ENCODE measurements around the gene MORN4. TPM values are rescaled to one million over a fixed set of nuclear protein-coding genes. Genes with fewer than 3 reads are reported as not detected.
"Not testable (repeated sequence)": the region's sequence is repeated elsewhere in the genome, so short reads cannot be mapped to it uniquely, and the experiment has no call there.

MORN4 gene
- 9.9 TPM for total RNA-seq

- ATAC-seq, result peak; percentile 100
- peak; percentile 97 for DNase-seq (ENCODE audit: low spot score)
- intact Hi-C loops (cut with DNase I), result no loop called here
Measured at GRCh38 chr10:97632949-97633884, at the start of gene MORN4. Gene MORN4 (minus strand): TSS chr10:97633500. CDS start chr10:97619653, 13,847 bp downstream.

- no peak for ATAC-seq
- intact Hi-C loops (cut with DNase I), result no loop called here
- DNase-seq (ENCODE audit: low spot score), result no peak
Measured at GRCh38 chr10:97682042-97682441, 48.7 kb upstream of the MORN4 start.

- ATAC-seq (no peak), DNase-seq (ENCODE audit: low spot score) (no peak)
- intact Hi-C loops (cut with DNase I), result no loop called here
Measured at GRCh38 chr10:97679594-97679993, 46.3 kb upstream of the MORN4 start.

GRCh38 chr10:97676770-97677581 is 43.7 kb upstream of the MORN4 start:
- intact Hi-C loops (cut with DNase I), result no loop called here
- DNase-seq (ENCODE audit: low spot score), result no peak

GRCh38 chr10:97675222-97675621 is 41.9 kb upstream of the MORN4 start:
- ATAC-seq, result no peak
- intact Hi-C loops (cut with DNase I), result no loop called here

More at GRCh38 chr10:97676770-97677581, 43.7 kb upstream of the MORN4 start:
- peak; percentile 61 for ATAC-seq

GRCh38 chr10:97673736-97674525 is 40.6 kb upstream of the MORN4 start:
- intact Hi-C loops (cut with DNase I), result no loop called here

More at GRCh38 chr10:97675222-97675621, 41.9 kb upstream of the MORN4 start:
- no peak for DNase-seq (ENCODE audit: low spot score)

GRCh38 chr10:97669571-97669970 is 36.3 kb upstream of the MORN4 start:
- intact Hi-C loops (cut with DNase I), result no loop called here
- DNase-seq (ENCODE audit: low spot score), result no peak
- no peak for ATAC-seq

More at GRCh38 chr10:97673736-97674525, 40.6 kb upstream of the MORN4 start:
- ATAC-seq, result peak; percentile 81
- no peak for DNase-seq (ENCODE audit: low spot score)

- DNase-seq (ENCODE audit: low spot score) (no peak), ATAC-seq (no peak)
Measured at GRCh38 chr10:97667463-97667862, 34.2 kb upstream of the MORN4 start.

GRCh38 chr10:97666992-97667391 is 33.7 kb upstream of the MORN4 start:
- intact Hi-C loops (cut with DNase I), result no loop called here
- ATAC-seq, result no peak
- no peak for DNase-seq (ENCODE audit: low spot score)

More at GRCh38 chr10:97667463-97667862, 34.2 kb upstream of the MORN4 start:
- intact Hi-C loops (cut with DNase I), result no loop called here

- DNase-seq (ENCODE audit: low spot score) (no peak), ATAC-seq (no peak)
Measured at GRCh38 chr10:97664282-97664850, 31.1 kb upstream of the MORN4 start.

GRCh38 chr10:97659589-97659988 is 26.3 kb upstream of the MORN4 start:
- DNase-seq (ENCODE audit: low spot score) (no peak), ATAC-seq (peak; percentile 28)
- intact Hi-C loops (cut with DNase I), result no loop called here

More at GRCh38 chr10:97664282-97664850, 31.1 kb upstream of the MORN4 start:
- intact Hi-C loops (cut with DNase I), result no loop called here

GRCh38 chr10:97656777-97657176 is 23.5 kb upstream of the MORN4 start:
- no peak for DNase-seq (ENCODE audit: low spot score)

GRCh38 chr10:97651773-97652172 is 18.5 kb upstream of the MORN4 start:
- intact Hi-C loops (cut with DNase I), result no loop called here
- DNase-seq (ENCODE audit: low spot score), result no peak
- no peak for ATAC-seq

More at GRCh38 chr10:97656777-97657176, 23.5 kb upstream of the MORN4 start:
- no peak for ATAC-seq
- intact Hi-C loops (cut with DNase I), result no loop called here

- ATAC-seq (no peak), DNase-seq (ENCODE audit: low spot score) (no peak)
- intact Hi-C loops (cut with DNase I), result no loop called here
Measured at GRCh38 chr10:97650726-97651125, 17.4 kb upstream of the MORN4 start.

- DNase-seq (ENCODE audit: low spot score); ATAC-seq; intact Hi-C loops (cut with DNase I): not testable (repeated sequence)
Measured at GRCh38 chr10:97649405-97649750, 16.1 kb upstream of the MORN4 start.

- ATAC-seq (peak; percentile 90), DNase-seq (ENCODE audit: low spot score) (no peak)
- intact Hi-C loops (cut with DNase I), result no loop called here
Measured at GRCh38 chr10:97648562-97649404, 15.5 kb upstream of the MORN4 start.

- intact Hi-C loops (cut with DNase I), result no loop called here
- no peak for DNase-seq (ENCODE audit: low spot score)
- no peak for ATAC-seq
Measured at GRCh38 chr10:97647556-97647955, 14.3 kb upstream of the MORN4 start.

- no peak for ATAC-seq
- DNase-seq (ENCODE audit: low spot score), result no peak
- intact Hi-C loops (cut with DNase I), result no loop called here
Measured at GRCh38 chr10:97644936-97645335, 11.6 kb upstream of the MORN4 start.

Measured in sciatic nerve (tissue), 2 donors.